ENCODE results near the gene PCCA.

Gene PCCA

GRCh38 chr13:100534147-100534843, 445.4 kb downstream of the PCCA start:
- Histone ChIP-seq H3K9me2 (ENCODE audit: low read depth, low read length) (no peaks in the 10 kb centered on the region), H3K9ac (ENCODE audit: low read length) (no peak overlapping the region), H3K27me3 (ENCODE audit: insufficient read depth, low read length) (no peaks in the 10 kb centered on the region), H3K4me2 (ENCODE audit: low read length) (no peak overlapping the region), H3K4me3 (ENCODE audit: low read depth, low read length, poor library complexity, severe bottlenecking) (no peak overlapping the region), H3K27ac (ENCODE audit: low read depth, low read length, poor library complexity, severe bottlenecking) (no peak overlapping the region), H3F3A (ENCODE audit: insufficient read depth, low read length) (no peaks in the 10 kb centered on the region), H3K79me2 (ENCODE audit: insufficient read depth, low read length) (no peaks in the 10 kb centered on the region), H2AFZ (ENCODE audit: low read length) (no peak overlapping the region), H3K36me3 (ENCODE audit: insufficient read depth, low read length) (no peaks in the 10 kb centered on the region), H4K20me1 (ENCODE audit: insufficient read depth, low read length) (no peaks in the 10 kb centered on the region), H3K4me1 (ENCODE audit: insufficient read depth, low read length, severe bottlenecking) (no peaks in the 10 kb centered on the region), H3K9me3 (ENCODE audit: low read length) (no peaks in the 10 kb centered on the region)
- TF ChIP-seq EZH2 (IDR thresholded peaks at IDR 0.05; ENCODE audit: borderline replicate concordance, low read length) (no peak), CTCF (IDR thresholded peaks at IDR 0.05; ENCODE audit: low read length) (no peak)

- H2AFZ ChIP-seq (ENCODE audit: low read length): no peak overlapping the region
- no peak overlapping the region for H3K9ac ChIP-seq (ENCODE audit: low read length)
- no peaks in the 10 kb centered on the region for H3K36me3 ChIP-seq (ENCODE audit: insufficient read depth, low read length)
- no peaks in the 10 kb centered on the region for H3K27me3 ChIP-seq (ENCODE audit: insufficient read depth, low read length)
- TF ChIP-seq EZH2 (IDR thresholded peaks at IDR 0.05; ENCODE audit: borderline replicate concordance, low read length) (no peak), CTCF (IDR thresholded peaks at IDR 0.05; ENCODE audit: low read length) (no peak)
- no peaks in the 10 kb centered on the region for H3K9me3 ChIP-seq (ENCODE audit: low read length)
- H4K20me1 ChIP-seq (ENCODE audit: insufficient read depth, low read length): no peaks in the 10 kb centered on the region
- no peak overlapping the region for H3K4me3 ChIP-seq (ENCODE audit: low read depth, low read length, poor library complexity, severe bottlenecking)
- H3F3A ChIP-seq (ENCODE audit: insufficient read depth, low read length): no peaks in the 10 kb centered on the region
- H3K4me2 ChIP-seq (ENCODE audit: low read length): no peak overlapping the region
- H3K4me1 ChIP-seq (ENCODE audit: insufficient read depth, low read length, severe bottlenecking): no peaks in the 10 kb centered on the region
- no peaks in the 10 kb centered on the region for H3K79me2 ChIP-seq (ENCODE audit: insufficient read depth, low read length)
- H3K27ac ChIP-seq (ENCODE audit: low read depth, low read length, poor library complexity, severe bottlenecking): no peak overlapping the region
- no peaks in the 10 kb centered on the region for H3K9me2 ChIP-seq (ENCODE audit: low read depth, low read length)
Measured at GRCh38 chr13:100534911-100535310, 446.0 kb downstream of the PCCA start.

- no peaks in the 10 kb centered on the region for H3K4me1 ChIP-seq (ENCODE audit: insufficient read depth, low read length, severe bottlenecking)
- H3K9me3 ChIP-seq (ENCODE audit: low read length): no peaks in the 10 kb centered on the region
- H3K36me3 ChIP-seq (ENCODE audit: insufficient read depth, low read length): no peaks in the 10 kb centered on the region
- H3K79me2 ChIP-seq (ENCODE audit: insufficient read depth, low read length): no peaks in the 10 kb centered on the region
- no peak overlapping the region for H3K4me3 ChIP-seq (ENCODE audit: low read depth, low read length, poor library complexity, severe bottlenecking)
- no peaks in the 10 kb centered on the region for H3F3A ChIP-seq (ENCODE audit: insufficient read depth, low read length)
- no peak overlapping the region for H2AFZ ChIP-seq (ENCODE audit: low read length)
- no peaks in the 10 kb centered on the region for H3K27me3 ChIP-seq (ENCODE audit: insufficient read depth, low read length)
- no peak for TF ChIP-seq EZH2 (IDR thresholded peaks at IDR 0.05; ENCODE audit: borderline replicate concordance, low read length)
- no peak for TF ChIP-seq CTCF (IDR thresholded peaks at IDR 0.05; ENCODE audit: low read length)
- no peaks in the 10 kb centered on the region for H3K9me2 ChIP-seq (ENCODE audit: low read depth, low read length)
- H3K27ac ChIP-seq (ENCODE audit: low read depth, low read length, poor library complexity, severe bottlenecking): no peak overlapping the region
- no peak overlapping the region for H3K9ac ChIP-seq (ENCODE audit: low read length)
- H4K20me1 ChIP-seq (ENCODE audit: insufficient read depth, low read length): no peaks in the 10 kb centered on the region
- H3K4me2 ChIP-seq (ENCODE audit: low read length): no peak overlapping the region
Measured at GRCh38 chr13:100535426-100536135, 446.7 kb downstream of the PCCA start.

Measured in OCI-LY1 (cell line).